ENCODE measurements around the gene EDEM2.
"Not testable (repeated sequence)": the region's sequence is repeated elsewhere in the genome, so short reads cannot be mapped to it uniquely, and the experiment has no call there.

EDEM2 gene

GRCh38 chr20:35085477-35086225 is 61.5 kb downstream of the EDEM2 start:
- no CpG with 5 or more reads among the region's 11 CpGs for WGBS (ENCODE audit: extremely low coverage, insufficient coverage, insufficient read length)
- H3K4me1 ChIP-seq (ENCODE audit: control insufficient read depth in 1 of 2, insufficient read depth in 2 of 2, low read length in 2 of 2), result no peaks in the 10 kb centered on the region
- peaks cover 7 to 8% of the 10 kb centered on the region in 2 experiments for H3K36me3 ChIP-seq (ENCODE audit: control insufficient read depth in 1 of 2, insufficient read depth in 2 of 2, low read length in 2 of 2)
- no peak overlapping the region for H2AK5ac ChIP-seq (ENCODE audit: low read length)
- H3K4ac ChIP-seq (ENCODE audit: low read depth, low read length), result peak overlapping the region; percentile 69
- no peak overlapping the region for H3K23ac ChIP-seq (ENCODE audit: low read length)
- no peak overlapping the region for H4K91ac ChIP-seq (ENCODE audit: low read depth, low read length)
- H3K4me3 ChIP-seq (ENCODE audit: low read depth, low read length), result no peak overlapping the region
- no peak overlapping the region for H3K14ac ChIP-seq (ENCODE audit: low read length)
- H4K12ac ChIP-seq (ENCODE audit: low read depth, low read length), result no peak overlapping the region
- no peaks in the 10 kb centered on the region for H3K9me3 ChIP-seq (ENCODE audit: insufficient read depth, low read depth, low read length)
- no peak overlapping the region for H3K27ac ChIP-seq (ENCODE audit: low read depth, low read length)
- H2AFZ ChIP-seq (ENCODE audit: insufficient read depth, low read length, poor library complexity), result no peak overlapping the region
- no peak overlapping the region for H2BK120ac ChIP-seq (ENCODE audit: insufficient read depth, low read length, poor library complexity)
- H3K27me3 ChIP-seq (ENCODE audit: insufficient read depth, low read length), result no peaks in the 10 kb centered on the region
- H3K9ac ChIP-seq (ENCODE audit: low read length), result no peak overlapping the region
- no peak overlapping the region for H3K18ac ChIP-seq (ENCODE audit: low read length)
- H3K4me2 ChIP-seq (ENCODE audit: low read length), result no peak overlapping the region
- H3K79me2 ChIP-seq (ENCODE audit: control insufficient read depth, insufficient read depth, low read length, poor library complexity), result peaks cover 5% of the 10 kb centered on the region
- no peak overlapping the region for H4K8ac ChIP-seq (ENCODE audit: low read depth, low read length)
- no peaks in the 10 kb centered on the region for H3K79me1 ChIP-seq (ENCODE audit: low read length)
- no peak for DNase-seq
- no peak overlapping the region for H2BK12ac ChIP-seq (ENCODE audit: low read length)
- H2BK5ac ChIP-seq (ENCODE audit: low read depth, low read length, poor library complexity), result no peak overlapping the region

- peak overlapping the region; percentile 69 for H3K4ac ChIP-seq (ENCODE audit: low read depth, low read length)
- H3K4me2 ChIP-seq (ENCODE audit: low read length), result no peak overlapping the region
- H2AFZ ChIP-seq (ENCODE audit: insufficient read depth, low read length, poor library complexity), result no peak overlapping the region
- H2AK5ac ChIP-seq (ENCODE audit: low read length), result no peak overlapping the region
- H3K79me2 ChIP-seq (ENCODE audit: control insufficient read depth, insufficient read depth, low read length, poor library complexity), result peaks cover 7% of the 10 kb centered on the region
- DNase-seq, result no peak
- no peak overlapping the region for H2BK5ac ChIP-seq (ENCODE audit: low read depth, low read length, poor library complexity)
- H3K18ac ChIP-seq (ENCODE audit: low read length), result no peak overlapping the region
- H3K27me3 ChIP-seq (ENCODE audit: insufficient read depth, low read length), result no peaks in the 10 kb centered on the region
- no peak overlapping the region for H4K8ac ChIP-seq (ENCODE audit: low read depth, low read length)
- no CpG with 5 or more reads among the region's 3 CpGs for WGBS (ENCODE audit: extremely low coverage, insufficient coverage, insufficient read length)
- no peak overlapping the region for H2BK12ac ChIP-seq (ENCODE audit: low read length)
- H3K9me3 ChIP-seq (ENCODE audit: insufficient read depth, low read depth, low read length), result no peaks in the 10 kb centered on the region
- H3K36me3 ChIP-seq (ENCODE audit: control insufficient read depth in 1 of 2, insufficient read depth in 2 of 2, low read length in 2 of 2), result peaks cover 7 to 8% of the 10 kb centered on the region in 2 experiments
- H4K91ac ChIP-seq (ENCODE audit: low read depth, low read length), result no peak overlapping the region
- no peak overlapping the region for H3K14ac ChIP-seq (ENCODE audit: low read length)
- no peak overlapping the region for H3K23ac ChIP-seq (ENCODE audit: low read length)
- no peaks in the 10 kb centered on the region for H3K79me1 ChIP-seq (ENCODE audit: low read length)
- no peak overlapping the region for H3K27ac ChIP-seq (ENCODE audit: low read depth, low read length)
- H2BK120ac ChIP-seq (ENCODE audit: insufficient read depth, low read length, poor library complexity), result no peak overlapping the region
- H3K4me3 ChIP-seq (ENCODE audit: low read depth, low read length), result no peak overlapping the region
- no peak overlapping the region for H3K9ac ChIP-seq (ENCODE audit: low read length)
- H4K12ac ChIP-seq (ENCODE audit: low read depth, low read length), result no peak overlapping the region
- H3K4me1 ChIP-seq (ENCODE audit: control insufficient read depth in 1 of 2, insufficient read depth in 2 of 2, low read length in 2 of 2), result no peaks in the 10 kb centered on the region
These were observed 62.1 kb downstream of the EDEM2 start for GRCh38 chr20:35084998-35085397.

- WGBS (ENCODE audit: extremely low coverage, insufficient coverage, insufficient read length), result no CpG with 5 or more reads among the region's 5 CpGs
- H3K27me3 ChIP-seq (ENCODE audit: insufficient read depth, low read length); H3K4me3 ChIP-seq (ENCODE audit: low read depth, low read length); H3K23ac ChIP-seq (ENCODE audit: low read length); H3K79me1 ChIP-seq (ENCODE audit: low read length); H2AFZ ChIP-seq (ENCODE audit: insufficient read depth, low read length, poor library complexity); H4K8ac ChIP-seq (ENCODE audit: low read depth, low read length); H3K79me2 ChIP-seq (ENCODE audit: control insufficient read depth, insufficient read depth, low read length, poor library complexity); H3K14ac ChIP-seq (ENCODE audit: low read length); H2BK5ac ChIP-seq (ENCODE audit: low read depth, low read length, poor library complexity); H3K4me1 ChIP-seq (ENCODE audit: control insufficient read depth in 1 of 2, insufficient read depth in 2 of 2, low read length in 2 of 2); H4K12ac ChIP-seq (ENCODE audit: low read depth, low read length); H3K9me3 ChIP-seq (ENCODE audit: insufficient read depth, low read depth, low read length); H3K18ac ChIP-seq (ENCODE audit: low read length); H3K9ac ChIP-seq (ENCODE audit: low read length); H3K27ac ChIP-seq (ENCODE audit: low read depth, low read length); H4K91ac ChIP-seq (ENCODE audit: low read depth, low read length); H2BK12ac ChIP-seq (ENCODE audit: low read length); H2AK5ac ChIP-seq (ENCODE audit: low read length); H3K4me2 ChIP-seq (ENCODE audit: low read length); H2BK120ac ChIP-seq (ENCODE audit: insufficient read depth, low read length, poor library complexity); DNase-seq: not testable (repeated sequence)
- Histone ChIP-seq H3K4ac (ENCODE audit: low read depth, low read length) (peak overlapping the region; percentile 69), H3K36me3 (ENCODE audit: control insufficient read depth in 1 of 2, insufficient read depth in 2 of 2, low read length in 2 of 2) (peaks cover 9 to 16% of the 10 kb centered on the region in 2 experiments)
These were observed 66.8 kb downstream of the EDEM2 start for GRCh38 chr20:35080348-35080642.

GRCh38 chr20:35079472-35080347 is 67.4 kb downstream of the EDEM2 start:
- Histone ChIP-seq H2AFZ (ENCODE audit: insufficient read depth, low read length, poor library complexity) (no peak overlapping the region), H3K9ac (ENCODE audit: low read length) (no peak overlapping the region), H3K23ac (ENCODE audit: low read length) (no peak overlapping the region), H3K4me2 (ENCODE audit: low read length) (no peak overlapping the region), H3K79me2 (ENCODE audit: control insufficient read depth, insufficient read depth, low read length, poor library complexity) (peaks cover 6% of the 10 kb centered on the region), H2BK5ac (ENCODE audit: low read depth, low read length, poor library complexity) (no peak overlapping the region), H3K4ac (ENCODE audit: low read depth, low read length) (peak overlapping the region; percentile 69), H3K36me3 (ENCODE audit: control insufficient read depth in 1 of 2, insufficient read depth in 2 of 2, low read length in 2 of 2) (peaks cover 9 to 14% of the 10 kb centered on the region in 2 experiments), H3K79me1 (ENCODE audit: low read length) (no peaks in the 10 kb centered on the region), H3K4me1 (ENCODE audit: control insufficient read depth in 1 of 2, insufficient read depth in 2 of 2, low read length in 2 of 2) (no peaks in the 10 kb centered on the region), H2BK120ac (ENCODE audit: insufficient read depth, low read length, poor library complexity) (no peak overlapping the region), H3K18ac (ENCODE audit: low read length) (no peak overlapping the region), H4K8ac (ENCODE audit: low read depth, low read length) (no peak overlapping the region), H3K27me3 (ENCODE audit: insufficient read depth, low read length) (no peaks in the 10 kb centered on the region), H4K12ac (ENCODE audit: low read depth, low read length) (no peak overlapping the region), H3K4me3 (ENCODE audit: low read depth, low read length) (no peak overlapping the region), H4K91ac (ENCODE audit: low read depth, low read length) (no peak overlapping the region), H3K14ac (ENCODE audit: low read length) (no peak overlapping the region), H2BK12ac (ENCODE audit: low read length) (no peak overlapping the region), H3K9me3 (ENCODE audit: insufficient read depth, low read depth, low read length) (peaks cover 5% of the 10 kb centered on the region), H2AK5ac (ENCODE audit: low read length) (no peak overlapping the region), H3K27ac (ENCODE audit: low read depth, low read length) (no peak overlapping the region)
- DNase-seq, result no peak
- no CpG with 5 or more reads among the region's 8 CpGs for WGBS (ENCODE audit: extremely low coverage, insufficient coverage, insufficient read length)

All from trophoblast cell (in vitro differentiated cells and primary cell).